IMR-90 (cell line): Measurements from ENCODE around the gene DLG5. TPM values are rescaled to one million over a fixed set of nuclear protein-coding genes. Genes with fewer than 3 reads are reported as not detected.

ENCODE experiments used
- ATAC-seq: fragments of 200-7000 bp; cut with Tn5 transposase; 2 replicates; pipeline ENCODE4 v1.9.1; 2020; ENCODE audit warnings: low read depth, mild to moderate bottlenecking, moderate library complexity
- BruUV-seq: library from RNA; stranded (reverse); fragments of 400-500 nt; replicated peaks from 2 replicates; lab custom pipeline; 2021; lab: Mats Ljungman, UMichigan
- CTCF ChIA-PET: fragments of 300-600 bp; formaldehyde crosslinking; extraction: SDS; loops from one replicate; lab custom pipeline; 2021; ENCODE audit warnings: antibody characterized with exemption; lab: Yijun Ruan, JAX
- POLR2A ChIA-PET: fragments of 300-600 bp; sonication (Branson Sonifier 250); formaldehyde crosslinking; loops from one replicate; lab custom pipeline; 2022; ENCODE audit warnings: antibody characterized with exemption; ENCODE audit not compliant: unreplicated experiment; lab: Charles Lee
- DNase-seq: peaks from one replicate; pipeline ENCODE4 v3.0.0; 2013
- H2AFZ ChIP-seq: replicated peaks from 2 replicates; pipeline ENCODE3; 2013; ENCODE audit warnings: low read length, mild to moderate bottlenecking; ENCODE audit not compliant: poor library complexity
- H2AK5ac ChIP-seq: 2 replicates; pipeline ENCODE4 v1.6.1; 2013; ENCODE audit warnings: low read depth, low read length, inconsistent platforms
- H2AK9ac ChIP-seq: replicated peaks from 2 replicates; pipeline ENCODE3; 2013; ENCODE audit warnings: mild to moderate bottlenecking, low read depth, low read length, moderate library complexity; ENCODE audit not compliant: poor library complexity
- H2BK120ac ChIP-seq: 2 replicates; pipeline ENCODE4 v1.6.1; 2013; ENCODE audit warnings: low read depth, low read length, inconsistent platforms
- H2BK15ac ChIP-seq: 3 replicates; pipeline ENCODE4 v1.6.1; 2013; ENCODE audit warnings: low read depth, low read length, inconsistent platforms
- H2BK20ac ChIP-seq: 2 replicates; pipeline ENCODE4 v1.6.1; 2013; ENCODE audit warnings: low read depth, mild to moderate bottlenecking, inconsistent platforms, low read length, moderate library complexity
- H2BK5ac ChIP-seq: 2 replicates; pipeline ENCODE4 v1.6.1; 2013; ENCODE audit warnings: mild to moderate bottlenecking, low read depth, low read length, inconsistent platforms; ENCODE audit not compliant: poor library complexity, severe bottlenecking
- H3K14ac ChIP-seq: replicated peaks from 2 replicates; pipeline ENCODE4 v1.6.1; 2013; ENCODE audit warnings: low read depth, low read length, inconsistent platforms
- H3K18ac ChIP-seq: 2 replicates; pipeline ENCODE4 v1.6.1; 2013; ENCODE audit warnings: low read depth, low read length, control low read depth
- H3K23ac ChIP-seq: 2 replicates; pipeline ENCODE4 v1.6.1; 2013; ENCODE audit warnings: low read depth, low read length, inconsistent platforms
- H3K27ac ChIP-seq: 2 replicates; pipeline ENCODE4 v1.5.1; 2013; ENCODE audit warnings: mild to moderate bottlenecking, control low read depth, low read length; ENCODE audit not compliant: insufficient read depth
- H3K27me3 ChIP-seq: 2 replicates; pipeline ENCODE4 v1.6.1; 2013; ENCODE audit warnings: low read length; ENCODE audit not compliant: control insufficient read depth, insufficient read depth
- H3K36me3 ChIP-seq: 2 replicates; pipeline ENCODE4 v1.6.1; 2013; ENCODE audit warnings: low read length, mixed read lengths; ENCODE audit not compliant: control insufficient read depth, insufficient read depth
- H3K4ac ChIP-seq: 2 replicates; pipeline ENCODE4 v1.6.1; 2013; ENCODE audit warnings: low read depth, low read length, inconsistent platforms
- H3K4me1 ChIP-seq: 2 replicates; pipeline ENCODE4 v1.6.1; 2013; ENCODE audit warnings: low read length, mixed read lengths; ENCODE audit not compliant: control insufficient read depth, insufficient read depth
- H3K4me2 ChIP-seq: 2 replicates; pipeline ENCODE4 v1.6.1; 2013; ENCODE audit warnings: low read depth, mild to moderate bottlenecking, control low read depth, low read length, moderate library complexity
- H3K4me3 ChIP-seq: 2 replicates; pipeline ENCODE4 v1.5.1; 2013; ENCODE audit warnings: low read depth, mild to moderate bottlenecking, control low read depth, low read length, moderate library complexity; ENCODE audit not compliant: insufficient read depth
- H3K56ac ChIP-seq: 2 replicates; pipeline ENCODE4 v1.6.1; 2013; ENCODE audit warnings: low read length, inconsistent platforms; ENCODE audit not compliant: insufficient read depth; ENCODE audit errors: extremely low read depth
- H3K79me1 ChIP-seq, 2 experiments: 2 replicates each; pipeline ENCODE4 v1.6.1; 2013; ENCODE audit warnings: low read length in 2 of 2, inconsistent platforms in 1 of 2, low read depth in 1 of 2
- H3K9ac ChIP-seq: 2 replicates; pipeline ENCODE4 v1.6.1; 2013; ENCODE audit warnings: low read depth, low read length, control low read depth
- H3K9me1 ChIP-seq: 2 replicates; pipeline ENCODE4 v1.6.1; 2013; ENCODE audit warnings: low read length, inconsistent platforms; ENCODE audit not compliant: insufficient read depth
- H3K9me3 ChIP-seq: 2 replicates; pipeline ENCODE4 v1.6.1; 2013; ENCODE audit warnings: low read length; ENCODE audit not compliant: control insufficient read depth, insufficient read depth
- H4K20me1 ChIP-seq: 2 replicates; pipeline ENCODE4 v1.6.1; 2013; ENCODE audit warnings: low read length, inconsistent platforms; ENCODE audit not compliant: insufficient read depth
- H4K5ac ChIP-seq: 2 replicates; pipeline ENCODE4 v1.6.1; 2013; ENCODE audit warnings: mild to moderate bottlenecking, low read depth, low read length, control low read depth
- H4K8ac ChIP-seq, 2 experiments: 2 replicates each; pipeline ENCODE4 v1.6.1; 2013; ENCODE audit warnings: low read depth in 2 of 2, low read length in 2 of 2, control low read depth in 1 of 2, inconsistent platforms in 1 of 2
- H4K91ac ChIP-seq: 2 replicates; pipeline ENCODE4 v1.6.1; 2013; ENCODE audit warnings: low read depth, low read length, inconsistent platforms; ENCODE audit not compliant: insufficient read depth
- BHLHE40 ChIP-seq: fragments of 150-350 bp; IDR thresholded peaks from 2 replicates; pipeline ENCODE4 v1.6.1; 2016; ENCODE audit warnings: mild to moderate bottlenecking, low read depth, low read length
- CHD1 ChIP-seq: IDR thresholded peaks from 2 replicates; pipeline ENCODE4 v1.6.1; 2012; ENCODE audit warnings: low read depth, low read length, improper control_type of control experiment
- FOS ChIP-seq: fragments of 150-350 bp; IDR thresholded peaks from 2 replicates; pipeline ENCODE4 v1.6.1; 2016; ENCODE audit warnings: low read depth, low read length
- MAFK ChIP-seq: IDR thresholded peaks from 2 replicates; pipeline ENCODE4 v1.6.1; 2012; ENCODE audit warnings: low read depth, low read length, improper control_type of control experiment
- MAZ ChIP-seq: IDR thresholded peaks from 2 replicates; pipeline ENCODE4 v1.6.1; 2012; ENCODE audit warnings: low read depth, mild to moderate bottlenecking, low read length, improper control_type of control experiment, moderate library complexity, borderline replicate concordance
- NFE2L2 ChIP-seq: fragments of 150-350 bp; IDR thresholded peaks from 2 replicates; pipeline ENCODE4 v1.6.1; 2016; ENCODE audit warnings: low read depth, mild to moderate bottlenecking, low read length
- RFX5 ChIP-seq: IDR thresholded peaks from 2 replicates; pipeline ENCODE4 v1.8.0; 2012; ENCODE audit warnings: low read depth, mild to moderate bottlenecking, low read length, moderate library complexity
- SMC3 ChIP-seq: fragments of 150-350 bp; IDR thresholded peaks from 2 replicates; pipeline ENCODE4 v1.6.1; 2016; ENCODE audit warnings: low read depth, mild to moderate bottlenecking, antibody characterized with exemption, low read length, moderate library complexity
- WGBS, 2 experiments: methylation state at CpG; one replicate each; pipeline versions ENCODE4 v1.1.5 to v1.1.7; 2013; ENCODE audit warnings: missing lambda C conversion rate in 2 of 2; ENCODE audit not compliant: insufficient read length in 1 of 2; ENCODE audit errors: extremely low coverage in 2 of 2; 5-methylcytosine and 5-hydroxymethylcytosine counted together
- dilution Hi-C: fragments of 300-500 bp; cut with HindIII; formaldehyde crosslinking; loops from one replicate; pipeline ENCODE4 v1.14.3; 2018; ENCODE audit warnings: low sequenced_read_pairs; ENCODE audit not compliant: unreplicated experiment
- in situ Hi-C: fragments of 300-500 bp; cut with MboI; formaldehyde crosslinking; loops from 3 replicates; pipeline ENCODE4 v1.14.3; 2019; ENCODE audit warnings: low sequenced_read_pairs, inconsistent platforms, mixed read lengths
- intact Hi-C: fragments of 100-400 bp; cut with micrococcal nuclease; formaldehyde crosslinking; loops from 2 replicates; pipeline ENCODE4 v1.10.0; 2022
- polyA plus RNA-seq, 3 experiments: library from polyadenylated mRNA; depleted of rRNA; stranded (reverse); fragments of >200 nt; gene quantifications; 2 replicates each; pipeline ENCODE4 v1.2.3, GENCODE V29; 2012; ENCODE audit warnings: low replicate concordance in 1 of 3
- total RNA-seq: library from RNA; depleted of rRNA; stranded (reverse); fragments of >200 nt; gene quantifications from 2 replicates; pipeline ENCODE4 v1.2.3, GENCODE V29; 2012
- TF ChIP-seq, protein P1 (sequence below): fragments of 150-350 bp; IDR thresholded peaks from 2 replicates; pipeline ENCODE4 v1.6.1; 2016; ENCODE audit warnings: low read depth, mild to moderate bottlenecking, low read length, moderate library complexity, borderline replicate concordance

Gene DLG5
- total and polyA plus RNA-seq, 2 of the 4 experiments (the other 2 are of a cell fraction): 12.7 to 28.7 TPM

GRCh38 chr10:77784856-77785255, 141.7 kb downstream of the DLG5 start:
- WGBS, 2 experiments: 72% methylated on average over 3 of the region's 4 CpGs; no CpG with 5 or more reads in 1 of the 2 experiments
- H3K18ac ChIP-seq: no peak overlapping the region
- H2BK5ac ChIP-seq: no peak overlapping the region
- TF ChIP-seq MAFK: peak; percentile 50; the same call in 1 of the 2 replicates
- TF ChIP-seq SMC3: no peak
- TF ChIP-seq, protein P1, sequence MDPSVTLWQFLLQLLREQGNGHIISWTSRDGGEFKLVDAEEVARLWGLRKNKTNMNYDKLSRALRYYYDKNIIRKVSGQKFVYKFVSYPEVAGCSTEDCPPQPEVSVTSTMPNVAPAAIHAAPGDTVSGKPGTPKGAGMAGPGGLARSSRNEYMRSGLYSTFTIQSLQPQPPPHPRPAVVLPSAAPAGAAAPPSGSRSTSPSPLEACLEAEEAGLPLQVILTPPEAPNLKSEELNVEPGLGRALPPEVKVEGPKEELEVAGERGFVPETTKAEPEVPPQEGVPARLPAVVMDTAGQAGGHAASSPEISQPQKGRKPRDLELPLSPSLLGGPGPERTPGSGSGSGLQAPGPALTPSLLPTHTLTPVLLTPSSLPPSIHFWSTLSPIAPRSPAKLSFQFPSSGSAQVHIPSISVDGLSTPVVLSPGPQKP: no peak
- no peak for TF ChIP-seq CHD1
- no peak for TF ChIP-seq RFX5
- TF ChIP-seq MAZ: no peak
- TF ChIP-seq NFE2L2: no peak
- peak; percentile 34; the same call in 1 of the 2 replicates for TF ChIP-seq FOS
- TF ChIP-seq BHLHE40: peak; percentile 74
- no peak overlapping the region for H2BK20ac ChIP-seq
- no peak overlapping the region for H4K5ac ChIP-seq
- dilution Hi-C loops (no loop called here), intact Hi-C loops (no loop called here), in situ Hi-C loops (no loop called here)
- no TSS peak for BruUV-seq
- H3K4me1 ChIP-seq: peaks cover 7% of the 10 kb centered on the region; the same call in 1 of the 2 replicates
- no peak overlapping the region for H2BK120ac ChIP-seq
- H2AFZ ChIP-seq: no peak overlapping the region
- H2AK9ac ChIP-seq: no peak overlapping the region
- H2BK15ac ChIP-seq: no peak overlapping the region
- no peak overlapping the region for H4K8ac ChIP-seq
- peaks cover 21% of the 10 kb centered on the region for H3K9me1 ChIP-seq
- H2AK5ac ChIP-seq: no peak overlapping the region
- H3K4ac ChIP-seq: no peak overlapping the region
- no peak overlapping the region for H3K9ac ChIP-seq
- POLR2A ChIA-PET: interaction anchor here (0.6 kb wide), 1 partner anchor 590 kb away, joined by 4 read pairs; no protein-coding TSS in a partner anchor
- H3K23ac ChIP-seq: no peak overlapping the region
- no peak overlapping the region for H3K14ac ChIP-seq
- no peak overlapping the region for H4K91ac ChIP-seq
- no peak overlapping the region for H3K27ac ChIP-seq
- H3K27me3 ChIP-seq: no peaks in the 10 kb centered on the region
- H4K20me1 ChIP-seq: no peaks in the 10 kb centered on the region
- no peak overlapping the region for H3K56ac ChIP-seq
- CTCF ChIA-PET: interaction anchor here (0.6 kb wide), 2 partner anchors 30 to 64 kb away, joined by 3 to 5 read pairs; no protein-coding TSS in a partner anchor
- H3K4me2 ChIP-seq: no peak overlapping the region
- ATAC-seq (peak; percentile 98), DNase-seq (peak; percentile 94)
- peaks cover 37% of the 10 kb centered on the region for H3K36me3 ChIP-seq
- peaks cover 2 to 24% of the 10 kb centered on the region in 2 experiments; a peak in 3 of 4 replicates for H3K79me1 ChIP-seq
- no peaks in the 10 kb centered on the region; the same call in 1 of the 2 replicates for H3K9me3 ChIP-seq
- H3K4me3 ChIP-seq: no peak overlapping the region
